ENCODE data around the gene SKI. TPM values are rescaled to one million over a fixed set of nuclear protein-coding genes. Genes with fewer than 3 reads are reported as not detected.

The SKI gene
- total RNA-seq, 1 experiment from 2014 or later = 89.5 TPM

DNA sequence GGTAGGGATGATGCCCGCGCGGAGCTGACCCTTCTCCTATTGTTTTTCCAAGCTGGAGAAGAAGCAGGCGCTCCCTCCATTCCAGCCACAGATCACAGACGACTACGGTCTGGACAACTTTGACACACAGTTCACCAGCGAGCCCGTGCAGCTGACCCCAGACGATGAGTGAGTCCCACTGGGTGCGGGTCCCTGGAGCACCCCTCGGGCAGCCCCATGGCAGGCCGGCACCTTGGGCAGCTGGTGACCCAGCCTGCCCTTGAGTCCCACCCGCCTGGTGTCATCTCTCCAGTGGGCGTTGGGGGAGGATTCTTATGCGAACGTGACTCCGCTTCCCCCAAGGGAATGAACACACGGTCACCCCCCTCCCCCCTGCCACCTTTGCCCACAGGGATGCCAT is 43.6 kb upstream of the SKI start:
- no CpG with 5 or more reads among the region's 18 CpGs for WGBS (ENCODE audit: extremely low coverage, insufficient read length, low lambda C conversion rate)
- no peaks in the 10 kb centered on the region for H3K9me3 Mint-ChIP-seq

More for the DNA sequence above, 43.6 kb upstream of the SKI start:
- no peak overlapping the region for H2AFZ ChIP-seq (ENCODE audit: low read length)
- no peaks in the 10 kb centered on the region for H3K27me3 ChIP-seq (ENCODE audit: insufficient read depth, low read length)
- H2BK20ac ChIP-seq (ENCODE audit: low read depth, low read length, poor library complexity, severe bottlenecking) = no peak overlapping the region
- no peak overlapping the region for H3K56ac ChIP-seq (ENCODE audit: insufficient read length, low read depth, low read length)
- H3K14ac ChIP-seq (ENCODE audit: insufficient read depth, low read length) = no peak overlapping the region
- DNase-seq = no peak
- TF ChIP-seq, protein P1, sequence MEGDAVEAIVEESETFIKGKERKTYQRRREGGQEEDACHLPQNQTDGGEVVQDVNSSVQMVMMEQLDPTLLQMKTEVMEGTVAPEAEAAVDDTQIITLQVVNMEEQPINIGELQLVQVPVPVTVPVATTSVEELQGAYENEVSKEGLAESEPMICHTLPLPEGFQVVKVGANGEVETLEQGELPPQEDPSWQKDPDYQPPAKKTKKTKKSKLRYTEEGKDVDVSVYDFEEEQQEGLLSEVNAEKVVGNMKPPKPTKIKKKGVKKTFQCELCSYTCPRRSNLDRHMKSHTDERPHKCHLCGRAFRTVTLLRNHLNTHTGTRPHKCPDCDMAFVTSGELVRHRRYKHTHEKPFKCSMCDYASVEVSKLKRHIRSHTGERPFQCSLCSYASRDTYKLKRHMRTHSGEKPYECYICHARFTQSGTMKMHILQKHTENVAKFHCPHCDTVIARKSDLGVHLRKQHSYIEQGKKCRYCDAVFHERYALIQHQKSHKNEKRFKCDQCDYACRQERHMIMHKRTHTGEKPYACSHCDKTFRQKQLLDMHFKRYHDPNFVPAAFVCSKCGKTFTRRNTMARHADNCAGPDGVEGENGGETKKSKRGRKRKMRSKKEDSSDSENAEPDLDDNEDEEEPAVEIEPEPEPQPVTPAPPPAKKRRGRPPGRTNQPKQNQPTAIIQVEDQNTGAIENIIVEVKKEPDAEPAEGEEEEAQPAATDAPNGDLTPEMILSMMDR (conservative IDR thresholded peaks at IDR 0.05) = no peak
- peaks cover 2 to 3% of the 10 kb centered on the region in 2 experiments; a peak in 3 of 4 replicates for H3K4me1 Mint-ChIP-seq
- H3K23me2 ChIP-seq (ENCODE audit: insufficient read length, low read depth, low read length, poor library complexity, severe bottlenecking) = no peaks in the 10 kb centered on the region
- H3K23ac ChIP-seq (ENCODE audit: insufficient read length, low read depth, low read length) = no peak overlapping the region
- H3K27ac Mint-ChIP-seq = no peak overlapping the region; a peak in 2 of 7 replicates
- H2BK12ac ChIP-seq (ENCODE audit: insufficient read length, low read depth, low read length) = no peak overlapping the region
- H3K4ac ChIP-seq (ENCODE audit: low read depth, low read length) = no peak overlapping the region
- no peak overlapping the region for H3T11ph ChIP-seq (ENCODE audit: low read length)
- H2BK120ac ChIP-seq (ENCODE audit: low read depth, low read length, poor library complexity, severe bottlenecking) = no peak overlapping the region
- no peak overlapping the region for H2AK5ac ChIP-seq (ENCODE audit: insufficient read length, low read length)
- H4K8ac ChIP-seq (replicated peaks; ENCODE audit: insufficient read length, low read depth, low read length) = no peak overlapping the region
- no peak overlapping the region for H2BK15ac ChIP-seq (ENCODE audit: low read depth, low read length)
- no peak overlapping the region for H3K27ac ChIP-seq (ENCODE audit: insufficient read length, low read depth, low read length)
- H4K20me1 ChIP-seq (ENCODE audit: control insufficient read depth, insufficient read depth, insufficient read length) = no peaks in the 10 kb centered on the region
- no peaks in the 10 kb centered on the region for H3K9me3 ChIP-seq (ENCODE audit: control insufficient read depth, low read depth, low read length)
- peaks cover 1% of the 10 kb centered on the region; the same call in 1 of the 2 replicates for H3K27me3 Mint-ChIP-seq (ENCODE audit: low read depth)
- no peaks in the 10 kb centered on the region for H3K79me1 ChIP-seq (ENCODE audit: insufficient read depth, low read depth, low read length, poor library complexity, severe bottlenecking)
- H3K4me2 ChIP-seq (ENCODE audit: insufficient read depth, insufficient read length, low read length) = no peak overlapping the region
- no peak overlapping the region for H4K91ac ChIP-seq (ENCODE audit: insufficient read length, low read depth, low read length)
- peaks cover 18 to 43% (median 42%) of the 10 kb centered on the region in 3 experiments; a peak in 6 of 7 replicates for H3K36me3 Mint-ChIP-seq (ENCODE audit: insufficient read depth in 1 of 3, low read depth in 3 of 3)
- no peak overlapping the region for H3K9ac ChIP-seq (ENCODE audit: extremely low read depth, insufficient read length, low read length)
- H3K4me1 ChIP-seq (ENCODE audit: insufficient read depth, low read length) = no peaks in the 10 kb centered on the region
- no peak overlapping the region for H4K5ac ChIP-seq (ENCODE audit: insufficient read length, low read depth, low read length)
- H3K4me3 Mint-ChIP-seq = no peak overlapping the region
- H3K79me2 ChIP-seq (ENCODE audit: insufficient read depth, low read length) = no peaks in the 10 kb centered on the region
- H2BK5ac ChIP-seq (ENCODE audit: insufficient read length, low read length) = no peak overlapping the region
- no peak overlapping the region for H3K18ac ChIP-seq (ENCODE audit: insufficient read length, low read depth, low read length)
